LNCaP clone FGC (cell line): ENCODE measurements around the gene TRAF2.

Source experiments
- DNase-seq: peaks from one replicate; pipeline ENCODE4 v3.0.0-alpha.2; 2011; ENCODE audit warnings: low read depth
- H3K4me3 ChIP-seq: 2 replicates; pipeline ENCODE4 v1.5.1; 2011; ENCODE audit warnings: mild to moderate bottlenecking, low read depth, low read length, control low read depth
- TF ChIP-seq, protein P1 (sequence below): IDR thresholded peaks from 2 replicates; pipeline ENCODE4 v1.5.1; 2012; ENCODE audit warnings: mild to moderate bottlenecking; ENCODE audit not compliant: control insufficient read depth, insufficient read depth; ENCODE audit errors: extremely low read depth

TRAF2 gene

GRCh38 chr9:136922540-136922939 is 36.2 kb downstream of the TRAF2 start:
- no peak for DNase-seq
- TF ChIP-seq, protein P1, sequence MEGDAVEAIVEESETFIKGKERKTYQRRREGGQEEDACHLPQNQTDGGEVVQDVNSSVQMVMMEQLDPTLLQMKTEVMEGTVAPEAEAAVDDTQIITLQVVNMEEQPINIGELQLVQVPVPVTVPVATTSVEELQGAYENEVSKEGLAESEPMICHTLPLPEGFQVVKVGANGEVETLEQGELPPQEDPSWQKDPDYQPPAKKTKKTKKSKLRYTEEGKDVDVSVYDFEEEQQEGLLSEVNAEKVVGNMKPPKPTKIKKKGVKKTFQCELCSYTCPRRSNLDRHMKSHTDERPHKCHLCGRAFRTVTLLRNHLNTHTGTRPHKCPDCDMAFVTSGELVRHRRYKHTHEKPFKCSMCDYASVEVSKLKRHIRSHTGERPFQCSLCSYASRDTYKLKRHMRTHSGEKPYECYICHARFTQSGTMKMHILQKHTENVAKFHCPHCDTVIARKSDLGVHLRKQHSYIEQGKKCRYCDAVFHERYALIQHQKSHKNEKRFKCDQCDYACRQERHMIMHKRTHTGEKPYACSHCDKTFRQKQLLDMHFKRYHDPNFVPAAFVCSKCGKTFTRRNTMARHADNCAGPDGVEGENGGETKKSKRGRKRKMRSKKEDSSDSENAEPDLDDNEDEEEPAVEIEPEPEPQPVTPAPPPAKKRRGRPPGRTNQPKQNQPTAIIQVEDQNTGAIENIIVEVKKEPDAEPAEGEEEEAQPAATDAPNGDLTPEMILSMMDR: no peak
- H3K4me3 ChIP-seq: no peak overlapping the region

DNA sequence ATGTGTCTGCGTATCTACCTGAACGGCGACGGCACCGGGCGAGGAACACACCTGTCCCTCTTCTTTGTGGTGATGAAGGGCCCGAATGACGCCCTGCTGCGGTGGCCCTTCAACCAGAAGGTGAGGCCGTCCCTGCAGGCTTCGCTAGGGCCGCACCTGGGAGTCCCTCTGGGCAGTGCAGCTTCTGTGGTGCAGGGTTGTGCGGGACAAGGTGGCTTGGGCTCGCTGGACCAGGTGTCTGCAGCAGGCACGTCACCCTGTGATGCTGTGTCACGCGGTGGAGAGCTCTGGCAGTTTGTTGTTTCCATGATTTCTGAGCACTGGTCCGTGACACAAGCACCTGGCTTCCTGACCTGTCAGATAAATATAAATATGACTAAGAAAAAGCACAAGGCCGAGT is 37.6 kb downstream of the TRAF2 start:
- no peak overlapping the region for H3K4me3 ChIP-seq
- TF ChIP-seq, protein P1: no peak
- no peak for DNase-seq

- no peak for DNase-seq
- no peak overlapping the region for H3K4me3 ChIP-seq
- TF ChIP-seq, protein P1: no peak
These were observed 39.3 kb downstream of the TRAF2 start for GRCh38 chr9:136925414-136926153.

DNA sequence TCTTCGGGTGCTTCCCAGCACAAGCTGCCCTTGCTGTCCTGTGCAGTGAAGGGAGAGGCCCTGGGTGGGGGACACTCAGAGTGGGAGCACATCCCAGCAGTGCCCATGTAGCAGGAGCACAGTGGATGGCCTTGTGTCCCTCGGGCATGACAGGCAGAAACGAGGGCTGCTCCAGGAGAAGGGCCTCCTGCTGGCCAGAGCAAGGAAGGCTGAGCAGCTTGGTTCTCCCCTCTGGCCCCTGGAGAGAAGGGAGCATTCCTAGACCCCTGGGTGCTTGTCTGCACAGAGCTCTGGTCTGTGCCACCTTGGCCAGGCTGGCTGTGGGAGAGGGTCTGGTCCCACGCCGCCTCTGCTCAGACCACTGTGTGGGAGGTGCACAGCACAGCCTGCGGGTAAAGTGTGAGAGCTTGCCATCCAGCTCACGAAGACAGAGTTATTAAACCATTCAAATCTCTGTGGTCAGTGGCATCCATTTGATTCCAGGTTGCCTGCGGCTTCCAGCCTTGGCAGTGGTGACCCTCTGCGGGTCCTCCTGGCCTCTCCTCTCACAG is 39.9 kb downstream of the TRAF2 start:
- no peak overlapping the region for H3K4me3 ChIP-seq
- no peak for DNase-seq
- TF ChIP-seq, protein P1: no peak

- no peak for DNase-seq
- H3K4me3 ChIP-seq: no peak overlapping the region
- TF ChIP-seq, protein P1: no peak
These were observed 40.4 kb downstream of the TRAF2 start for GRCh38 chr9:136926749-136927148.

DNA sequence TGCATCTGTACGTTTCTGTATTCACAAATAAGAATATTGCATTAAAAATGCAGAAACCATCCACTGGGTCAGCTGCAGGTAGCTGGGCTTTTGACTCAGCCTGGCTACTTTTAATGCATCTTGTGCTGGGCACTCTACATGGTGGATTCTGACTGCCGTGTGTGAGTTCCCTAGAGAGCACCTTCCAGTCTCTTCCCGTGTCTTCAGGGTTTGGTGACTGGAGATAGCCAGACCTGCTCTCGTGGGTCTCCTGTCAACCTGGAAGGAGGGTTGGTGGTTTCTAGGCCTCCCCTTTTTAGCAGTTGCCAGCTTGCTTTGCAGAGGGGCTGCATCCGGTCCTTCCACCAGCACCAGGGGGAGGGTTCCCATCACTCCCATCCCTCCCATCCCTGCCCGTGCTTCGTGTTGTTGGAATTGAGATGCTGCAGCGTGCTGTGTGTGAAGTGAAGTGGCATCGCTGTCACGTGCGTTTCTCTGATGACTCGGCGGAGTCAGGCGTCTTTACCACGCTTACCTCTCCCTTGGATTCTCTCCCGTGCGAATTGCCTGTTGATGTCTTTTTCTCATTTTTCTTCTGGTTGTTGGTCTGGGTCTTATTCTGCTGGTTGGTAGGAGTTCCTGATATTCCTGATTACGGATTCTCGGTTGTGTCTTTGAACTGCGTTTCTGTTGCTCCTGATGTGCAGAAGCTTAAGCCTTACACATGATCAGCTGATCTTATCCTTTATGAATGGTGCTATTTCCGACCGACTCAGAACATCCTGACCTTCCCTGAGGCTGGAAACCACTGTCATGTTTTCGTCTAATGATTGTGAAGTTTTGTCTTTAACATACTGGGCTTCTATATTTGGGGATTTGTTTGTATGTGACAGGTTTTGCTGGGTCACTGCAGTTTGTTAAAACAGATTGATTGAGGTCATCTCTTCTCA is 41.3 kb downstream of the TRAF2 start:
- no peak for DNase-seq
- H3K4me3 ChIP-seq: no peak overlapping the region
- TF ChIP-seq, protein P1: no peak
